SU-DHL-6 (cell line): Measurements from ENCODE around the gene C13orf46.

Source experiments
- H2AFZ ChIP-seq: fragments of 200-600 bp; sonication (generic); 2 replicates; pipeline ENCODE4 v1.6.1; 2014; ENCODE audit warnings: low read depth, mild to moderate bottlenecking, moderate library complexity, mixed read lengths, antibody characterized with exemption, low read length; ENCODE audit not compliant: severe bottlenecking
- H3F3A ChIP-seq: fragments of 200-600 bp; shearing (Covaris generic); 2 replicates; pipeline ENCODE4 v1.6.0; 2016; ENCODE audit warnings: antibody characterized with exemption, mild to moderate bottlenecking; ENCODE audit not compliant: insufficient read depth
- H3K27ac ChIP-seq: fragments of 200-600 bp; sonication (generic); 2 replicates; pipeline ENCODE4 v1.5.1; 2016; ENCODE audit warnings: low read depth, mild to moderate bottlenecking, low read length, moderate library complexity, mixed read lengths
- H3K27me3 ChIP-seq: fragments of 200-600 bp; sonication (generic), shearing (Covaris generic); 2 replicates; pipeline ENCODE4 v1.6.0; 2014; ENCODE audit warnings: mild to moderate bottlenecking, low read length
- H3K36me3 ChIP-seq: fragments of 200-600 bp; sonication (generic); 2 replicates; pipeline ENCODE4 v1.6.1; 2014; ENCODE audit warnings: mild to moderate bottlenecking, low read length, mixed read lengths
- H3K4me2 ChIP-seq: fragments of 300-600, 200-600 bp; shearing (Covaris generic), sonication (generic); 2 replicates; pipeline ENCODE4 v1.6.0; 2014; ENCODE audit warnings: low read length, low read depth, mild to moderate bottlenecking; ENCODE audit not compliant: poor library complexity, severe bottlenecking
- H3K4me3 ChIP-seq: fragments of 200-600 bp; sonication (generic); 2 replicates; pipeline ENCODE4 v1.5.1; 2014; ENCODE audit warnings: antibody characterized with exemption, low read length, mild to moderate bottlenecking, mixed read lengths; ENCODE audit not compliant: insufficient read depth, poor library complexity, severe bottlenecking
- H3K79me2 ChIP-seq: fragments of 200-600 bp; sonication (generic); 2 replicates; pipeline ENCODE4 v1.6.1; 2014; ENCODE audit warnings: mild to moderate bottlenecking, low read length, moderate library complexity; ENCODE audit not compliant: insufficient read depth
- H3K9ac ChIP-seq: fragments of 200-600 bp; sonication (generic); 2 replicates; pipeline ENCODE4 v1.7.0; 2014; ENCODE audit warnings: mild to moderate bottlenecking, low read length
- H3K9me2 ChIP-seq: fragments of 200-600 bp; sonication (generic); replicated peaks from 2 replicates; pipeline ENCODE4 v1.6.1; 2014; ENCODE audit warnings: low read length; ENCODE audit not compliant: insufficient read depth
- H3K9me3 ChIP-seq: fragments of 200-600 bp; sonication (generic); 2 replicates; pipeline ENCODE4 v1.6.1; 2014; ENCODE audit warnings: low read length, mixed read lengths; ENCODE audit not compliant: insufficient read depth
- H4K20me1 ChIP-seq: fragments of 200-600 bp; sonication (generic); 2 replicates; pipeline ENCODE4 v1.6.1; 2014; ENCODE audit warnings: low read depth, mild to moderate bottlenecking, antibody characterized with exemption, low read length, moderate library complexity, mixed read lengths
- EZH2phosphoT487 ChIP-seq: fragments of 200-600 bp; sonication (generic), shearing (Covaris generic); conservative IDR thresholded peaks from 2 replicates; pipeline ENCODE4 v1.6.1; 2018; ENCODE audit warnings: mild to moderate bottlenecking, antibody characterized with exemption, low read length, moderate library complexity, mixed read lengths
- TF ChIP-seq, protein P1 (sequence below): fragments of 200-600 bp; sonication (generic); IDR thresholded peaks from one replicate; pipeline ENCODE4 v1.5.1; 2017; ENCODE audit warnings: antibody characterized with exemption, mild to moderate bottlenecking, low read length, moderate library complexity; ENCODE audit not compliant: insufficient read depth, poor library complexity, severe bottlenecking

C13orf46 gene

DNA sequence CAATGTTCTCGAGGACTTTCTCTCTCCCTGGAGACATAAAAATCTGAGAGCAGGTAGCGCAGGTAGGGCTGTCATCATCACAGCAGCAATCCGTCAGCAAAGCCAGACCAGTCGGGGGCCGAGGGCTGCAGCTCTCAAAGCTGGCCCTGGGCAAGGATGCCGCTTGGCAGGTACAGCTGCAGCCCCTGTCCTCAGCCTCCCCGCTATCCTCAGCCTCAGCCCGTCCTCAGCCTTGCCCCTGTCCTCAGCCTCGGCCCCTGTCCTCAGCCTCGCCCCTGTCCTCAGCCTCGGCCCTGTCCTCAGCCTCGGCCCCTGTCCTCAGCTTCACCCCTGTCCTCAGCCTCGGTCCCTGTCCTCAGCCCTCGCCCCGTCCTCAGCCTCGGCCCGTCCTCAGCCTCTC is 10.9 kb downstream of the C13orf46 start:
- Histone ChIP-seq H3K9ac (no peak overlapping the region), H3K27me3 (no peaks in the 10 kb centered on the region), H3K36me3 (0 out of 2 replicates have a peak, but pooled peaks cover 6% of the 10 kb centered on the region), H4K20me1 (no peaks in the 10 kb centered on the region), H3K79me2 (no peaks in the 10 kb centered on the region), H3K9me3 (peaks cover 21% of the 10 kb centered on the region), H3K27ac (no peak overlapping the region), H3K9me2 (no peaks in the 10 kb centered on the region), H3K4me2 (no peak overlapping the region), H3K4me3 (no peak overlapping the region), H3F3A (no peaks in the 10 kb centered on the region), H2AFZ (no peak overlapping the region)
- TF ChIP-seq, protein P1, sequence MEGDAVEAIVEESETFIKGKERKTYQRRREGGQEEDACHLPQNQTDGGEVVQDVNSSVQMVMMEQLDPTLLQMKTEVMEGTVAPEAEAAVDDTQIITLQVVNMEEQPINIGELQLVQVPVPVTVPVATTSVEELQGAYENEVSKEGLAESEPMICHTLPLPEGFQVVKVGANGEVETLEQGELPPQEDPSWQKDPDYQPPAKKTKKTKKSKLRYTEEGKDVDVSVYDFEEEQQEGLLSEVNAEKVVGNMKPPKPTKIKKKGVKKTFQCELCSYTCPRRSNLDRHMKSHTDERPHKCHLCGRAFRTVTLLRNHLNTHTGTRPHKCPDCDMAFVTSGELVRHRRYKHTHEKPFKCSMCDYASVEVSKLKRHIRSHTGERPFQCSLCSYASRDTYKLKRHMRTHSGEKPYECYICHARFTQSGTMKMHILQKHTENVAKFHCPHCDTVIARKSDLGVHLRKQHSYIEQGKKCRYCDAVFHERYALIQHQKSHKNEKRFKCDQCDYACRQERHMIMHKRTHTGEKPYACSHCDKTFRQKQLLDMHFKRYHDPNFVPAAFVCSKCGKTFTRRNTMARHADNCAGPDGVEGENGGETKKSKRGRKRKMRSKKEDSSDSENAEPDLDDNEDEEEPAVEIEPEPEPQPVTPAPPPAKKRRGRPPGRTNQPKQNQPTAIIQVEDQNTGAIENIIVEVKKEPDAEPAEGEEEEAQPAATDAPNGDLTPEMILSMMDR = no peak
- TF ChIP-seq EZH2phosphoT487 = no peak

DNA sequence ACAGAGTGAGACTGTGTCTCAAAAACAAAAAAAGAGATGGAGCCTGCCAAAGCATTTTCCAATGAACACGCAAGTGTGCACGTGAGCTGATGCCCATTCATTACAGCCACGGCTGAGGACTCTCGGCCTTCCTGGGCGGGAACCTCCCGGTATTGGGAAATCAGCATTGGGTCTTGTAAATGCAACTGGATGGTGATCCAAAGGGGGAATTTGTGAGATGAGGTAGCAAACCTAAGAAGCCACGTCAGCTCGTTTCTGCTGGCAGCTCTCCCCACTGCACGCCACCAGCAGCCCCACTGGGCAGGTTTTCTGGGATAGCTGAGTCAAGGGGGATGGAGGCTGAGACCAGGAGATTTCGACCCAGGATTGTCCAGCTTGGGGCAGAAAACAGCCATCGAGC is 11.5 kb downstream of the C13orf46 start:
- Histone ChIP-seq H3K4me3 (no peak overlapping the region), H3F3A (no peaks in the 10 kb centered on the region), H3K79me2 (no peaks in the 10 kb centered on the region), H3K9me2 (no peaks in the 10 kb centered on the region), H3K27ac (no peak overlapping the region), H3K36me3 (0 out of 2 replicates have a peak, but pooled peaks cover 6% of the 10 kb centered on the region), H3K9me3 (peaks cover 21% of the 10 kb centered on the region), H2AFZ (no peak overlapping the region), H3K9ac (no peak overlapping the region), H4K20me1 (no peaks in the 10 kb centered on the region), H3K27me3 (no peaks in the 10 kb centered on the region), H3K4me2 (no peak overlapping the region)
- TF ChIP-seq, protein P1 = no peak
- TF ChIP-seq EZH2phosphoT487 = no peak

DNA sequence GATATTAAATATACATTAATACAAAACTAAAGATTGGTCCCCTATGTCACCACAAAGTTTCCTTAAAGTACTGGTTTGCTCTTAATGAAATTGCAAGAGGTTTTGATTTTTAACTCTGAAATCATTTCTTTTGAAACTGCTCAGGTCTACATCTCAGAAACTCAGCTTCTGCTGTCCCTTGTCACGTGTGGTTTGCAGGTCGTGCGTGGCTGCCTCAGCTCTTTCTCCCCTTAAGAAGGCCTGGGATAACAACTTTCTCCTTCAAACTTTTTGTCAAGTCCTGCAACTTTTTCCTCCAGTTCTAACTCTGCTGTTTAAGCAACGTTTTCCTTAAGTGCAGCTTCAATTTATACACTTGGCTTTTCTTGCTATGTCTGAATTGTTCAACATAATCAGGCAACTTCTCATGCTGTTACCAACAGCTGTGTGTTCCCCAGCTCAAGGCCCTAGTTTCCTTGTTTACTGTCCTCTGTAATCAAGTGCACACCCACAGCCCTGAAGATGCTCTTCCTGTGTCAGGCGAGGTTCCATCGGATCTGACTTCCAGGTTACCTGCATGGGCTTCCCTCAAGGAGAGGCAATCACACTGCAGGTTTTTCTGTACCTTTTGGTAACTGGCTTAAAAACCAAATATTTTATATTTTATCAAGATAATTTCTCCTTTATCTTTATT is 13.5 kb downstream of the C13orf46 start:
- Histone ChIP-seq H3F3A (no peaks in the 10 kb centered on the region), H2AFZ (no peak overlapping the region), H3K9me2 (no peaks in the 10 kb centered on the region), H3K36me3 (0 out of 2 replicates have a peak, but pooled peaks cover 6% of the 10 kb centered on the region), H3K4me2 (no peak overlapping the region), H3K9me3 (peaks cover 21% of the 10 kb centered on the region), H4K20me1 (no peaks in the 10 kb centered on the region), H3K27me3 (no peaks in the 10 kb centered on the region), H3K4me3 (no peak overlapping the region), H3K27ac (no peak overlapping the region), H3K79me2 (no peaks in the 10 kb centered on the region), H3K9ac (no peak overlapping the region)
- TF ChIP-seq, protein P1 = no peak
- no peak for TF ChIP-seq EZH2phosphoT487
